GM12878 (cell line): ENCODE measurements around the gene SPINK5. TPM values are rescaled to one million over a fixed set of nuclear protein-coding genes. Genes with fewer than 3 reads are reported as not detected.

Experiments used
- ATAC-seq: fragments of 200-7000 bp; cut with Tn5 transposase; 3 replicates; pipeline ENCODE4 v1.9.1; 2020; ENCODE audit warnings: mild to moderate bottlenecking, moderate library complexity
- BruUV-seq: library from RNA; stranded (reverse); fragments of 400-500 nt; replicated peaks from 2 replicates; lab custom pipeline; 2021; lab: Mats Ljungman, UMichigan
- CTCF ChIA-PET: fragments of 300-600 bp; sonication (Branson Sonifier 250); formaldehyde crosslinking; extraction: SDS; loops from one replicate; lab custom pipeline; 2021; ENCODE audit warnings: inconsistent platforms; lab: Yijun Ruan, JAX
- POLR2A ChIA-PET: fragments of 350-600 bp; formaldehyde crosslinking; extraction: SDS; loops from one replicate; lab custom pipeline; 2021; ENCODE audit warnings: inconsistent platforms; lab: Charles Lee
- RAD21 ChIA-PET: fragments of 300-600 bp; sonication (Branson Sonifier 250); formaldehyde crosslinking; loops from one replicate; lab custom pipeline; 2023; ENCODE audit warnings: antibody characterized with exemption; ENCODE audit not compliant: unreplicated experiment; lab: Charles Lee
- SMC1A ChIA-PET: fragments of 300-600 bp; sonication (Branson Sonifier 250); formaldehyde crosslinking; loops from one replicate; lab custom pipeline; 2023; ENCODE audit not compliant: unreplicated experiment, uncharacterized antibody; lab: Charles Lee
- DNase-seq: peaks from one replicate; pipeline ENCODE4 v3.0.0-alpha.2; 2011; ENCODE audit warnings: low read depth, low spot score
- FAIRE-seq: peaks from 3 replicates; lab custom pipeline; 2011; peaks lifted over from hg19 to GRCh38; lab: Jason Lieb, UNC
- H2AFZ ChIP-seq: 2 replicates; pipeline ENCODE4 v1.6.0; 2011; ENCODE audit warnings: low read depth, low read length, control low read depth; ENCODE audit not compliant: control insufficient read depth
- H3K27ac ChIP-seq: 2 replicates; pipeline ENCODE4 v1.5.1; 2011; ENCODE audit warnings: control low read depth; ENCODE audit not compliant: control insufficient read depth, insufficient read depth
- H3K27me3 ChIP-seq, 2 experiments: replicated peaks in 1 of 2; 2 replicates each; pipeline versions ENCODE4 v1.6.0 to v1.6.1; 2011; ENCODE audit warnings: low read length in 1 of 2; ENCODE audit not compliant: control insufficient read depth in 2 of 2, insufficient read depth in 2 of 2
- H3K36me3 ChIP-seq, 2 experiments: 2 replicates each; pipeline ENCODE4 v1.5.1; 2011; ENCODE audit warnings: low read length in 1 of 2; ENCODE audit not compliant: control insufficient read depth in 2 of 2, insufficient read depth in 2 of 2
- H3K4me1 ChIP-seq: 2 replicates; pipeline ENCODE4 v1.6.1; 2011; ENCODE audit warnings: mild to moderate bottlenecking, low read length, moderate library complexity, mixed read lengths; ENCODE audit not compliant: control insufficient read depth, insufficient read depth
- H3K4me2 ChIP-seq: 2 replicates; pipeline ENCODE4 v1.6.0; 2011; ENCODE audit warnings: control low read depth; ENCODE audit not compliant: control insufficient read depth, insufficient read depth
- H3K4me3 ChIP-seq: fragments of 200-600 bp; sonication (generic); 2 replicates; pipeline ENCODE4 v1.5.1; 2016
- H3K79me2 ChIP-seq: 2 replicates; pipeline ENCODE4 v1.6.0; 2011; ENCODE audit warnings: low read length; ENCODE audit not compliant: control insufficient read depth, insufficient read depth
- H3K9ac ChIP-seq: 2 replicates; pipeline ENCODE4 v1.8.0; 2011; ENCODE audit warnings: low read length, control low read depth, mixed read lengths; ENCODE audit not compliant: control insufficient read depth, insufficient read depth
- H3K9me3 ChIP-seq: replicated peaks from 3 replicates; pipeline ENCODE4 v1.5.1; 2011; ENCODE audit warnings: mild to moderate bottlenecking, low read length; ENCODE audit not compliant: control insufficient read depth, insufficient read depth
- H4K20me1 ChIP-seq: 2 replicates; pipeline ENCODE4 v1.6.0; 2011; ENCODE audit not compliant: control insufficient read depth, insufficient read depth
- CHD2 ChIP-seq: IDR thresholded peaks from 2 replicates; pipeline ENCODE4 v1.6.1; 2011; ENCODE audit warnings: low read depth, low read length, improper control_type of control experiment, borderline replicate concordance
- EGR1 ChIP-seq, 2 experiments: IDR thresholded peaks; 1 replicate in 1 of 2; 2 replicates in 1 of 2; pipeline ENCODE4 v1.6.1; 2011 to 2012; ENCODE audit warnings: low read depth in 2 of 2, low read length in 2 of 2, borderline replicate concordance in 1 of 2, mild to moderate bottlenecking in 1 of 2, moderate library complexity in 1 of 2
- EP300 ChIP-seq, 2 experiments: fragments of 150-350 bp in 1 of 2; IDR thresholded peaks; 2 replicates each; pipeline ENCODE4 v1.6.1; 2011 to 2012; ENCODE audit warnings: low read depth in 2 of 2, low read length in 2 of 2, borderline replicate concordance in 1 of 2, improper control_type of control experiment in 1 of 2, inconsistent platforms in 1 of 2; ENCODE audit not compliant: control insufficient read depth in 1 of 2
- NFIC ChIP-seq: IDR thresholded peaks from 2 replicates; pipeline ENCODE4 v1.6.1; 2012; ENCODE audit warnings: low read depth, mild to moderate bottlenecking, inconsistent platforms, low read length, moderate library complexity
- POLR2AphosphoS5 ChIP-seq: IDR thresholded peaks from 2 replicates; pipeline ENCODE4 v1.6.1; 2011; ENCODE audit warnings: mild to moderate bottlenecking, low read length, inconsistent platforms
- RFX5 ChIP-seq: IDR thresholded peaks from 2 replicates; pipeline ENCODE4 v1.6.1; 2011; ENCODE audit warnings: low read depth, low read length, improper control_type of control experiment
- SPI1 ChIP-seq: IDR thresholded peaks from 2 replicates; pipeline ENCODE4 v1.6.1; 2011; ENCODE audit warnings: low read depth, mild to moderate bottlenecking, low read length, moderate library complexity, borderline replicate concordance; ENCODE audit not compliant: insufficient read depth
- ZNF217 ChIP-seq: fragments of 450-650 bp; IDR thresholded peaks from 2 replicates; pipeline ENCODE4 v1.6.1; 2017; ENCODE audit warnings: antibody characterized with exemption, mild to moderate bottlenecking
- WGBS: methylation state at CpG from one replicate; pipeline ENCODE4 v1.1.6; 2016; ENCODE audit warnings: low lambda C conversion rate; ENCODE audit not compliant: insufficient replicate concordance, insufficient coverage; ENCODE audit errors: missing lambda C conversion rate; 5-methylcytosine and 5-hydroxymethylcytosine counted together
- in situ Hi-C: fragments of 300-500 bp; cut with MboI; formaldehyde crosslinking; loops from 9 replicates; pipeline ENCODE4 v1.14.3; 2018; ENCODE audit warnings: mixed read lengths
- intact Hi-C: fragments of 100-400 bp; cut with micrococcal nuclease; formaldehyde crosslinking; loops from one replicate; pipeline ENCODE4 v1.14.2; 2022; ENCODE audit not compliant: unreplicated experiment
- polyA plus RNA-seq, 11 experiments: library from polyadenylated mRNA; depleted of rRNA in 4 of 11; unstranded in 6 of 11; stranded (reverse) in 5 of 11; fragments of >200 nt; fragmentation: Nextera tagmentation in 4 of 11; fragmentation: Illumina TruSeq in 1 of 11; extraction: Ambion mirVana in 4 of 11; extraction: Trizol in 1 of 11; gene quantifications; 1 replicate in 1 of 11; 2 replicates in 10 of 11; pipeline versions ENCODE4 v1.2.1 to v1.2.3, GENCODE V29; 2011 to 2016; ENCODE audit warnings: inconsistent platforms in 2 of 11, missing spikeins in 2 of 11, low read depth in 1 of 11
- total RNA-seq, 4 experiments: library from RNA; depleted of rRNA in 3 of 4; stranded (reverse); fragments of >200 nt in 3 of 4; fragmentation: Illumina TruSeq in 1 of 4; extraction: Trizol in 1 of 4; gene quantifications; 2 replicates each; pipeline versions ENCODE4 v1.2.1 to v1.2.3, GENCODE V29; 2013 to 2021
- TF ChIP-seq, protein P1 (sequence below): fragments of 450-650 bp; IDR thresholded peaks from 2 replicates; pipeline ENCODE4 v1.6.1; 2014; ENCODE audit warnings: mild to moderate bottlenecking

Gene SPINK5
- total and polyA plus RNA-seq, 10 of the 15 experiments (the other 5 are each of a cell fraction or from before 2014, with no cell fraction given), result 0.04 to 0.09 TPM; not detected in 8

DNA sequence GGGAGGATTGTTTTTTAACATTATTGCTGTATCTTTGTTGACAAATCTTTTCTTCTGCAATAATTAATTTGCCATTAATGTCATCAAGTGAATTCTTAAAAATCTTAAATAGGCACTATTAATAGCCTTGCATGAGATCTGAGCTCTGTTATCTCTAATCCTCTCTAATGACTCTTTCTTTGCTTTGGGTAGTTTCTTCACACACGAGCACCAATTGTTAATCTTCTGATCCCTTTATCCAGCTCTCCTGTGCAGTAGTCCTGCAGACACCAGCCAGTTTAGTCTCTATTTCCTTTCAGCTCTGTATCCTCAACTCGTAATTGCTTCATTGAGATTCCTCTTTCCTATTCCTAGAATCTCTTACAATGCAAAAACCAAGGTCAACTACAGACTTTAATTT lies 112.7 kb downstream of the SPINK5 start (continued):
- TF ChIP-seq RFX5, result no peak

GRCh38 chr5:148177207-148177606 lies 113.4 kb downstream of the SPINK5 start:
- Histone ChIP-seq H4K20me1 (no peaks in the 10 kb centered on the region), H3K27ac (no peak overlapping the region), H3K4me2 (no peak overlapping the region), H3K4me3 (no peak overlapping the region), H3K79me2 (no peaks in the 10 kb centered on the region), H3K36me3 (no peaks in the 10 kb centered on the region), H2AFZ (no peak overlapping the region), H3K4me1 (no peaks in the 10 kb centered on the region), H3K27me3 (no peaks in the 10 kb centered on the region), H3K9me3 (no peaks in the 10 kb centered on the region), H3K9ac (no peak overlapping the region)
- DNase-seq, result no peak
- TF ChIP-seq POLR2AphosphoS5 (no peak), NFIC (no peak), EGR1 (IDR thresholded peaks at IDR 0.05; ENCODE audit: borderline replicate concordance in 1 of 2, low read depth in 2 of 2, low read length in 2 of 2) (no peak), CHD2 (no peak), EP300 (IDR thresholded peaks at IDR 0.05; ENCODE audit: borderline replicate concordance in 1 of 2, control insufficient read depth in 1 of 2, low read depth in 2 of 2, low read length in 2 of 2) (no peak), SPI1 (no peak), ZNF217 (no peak)
- TF ChIP-seq, protein P1, sequence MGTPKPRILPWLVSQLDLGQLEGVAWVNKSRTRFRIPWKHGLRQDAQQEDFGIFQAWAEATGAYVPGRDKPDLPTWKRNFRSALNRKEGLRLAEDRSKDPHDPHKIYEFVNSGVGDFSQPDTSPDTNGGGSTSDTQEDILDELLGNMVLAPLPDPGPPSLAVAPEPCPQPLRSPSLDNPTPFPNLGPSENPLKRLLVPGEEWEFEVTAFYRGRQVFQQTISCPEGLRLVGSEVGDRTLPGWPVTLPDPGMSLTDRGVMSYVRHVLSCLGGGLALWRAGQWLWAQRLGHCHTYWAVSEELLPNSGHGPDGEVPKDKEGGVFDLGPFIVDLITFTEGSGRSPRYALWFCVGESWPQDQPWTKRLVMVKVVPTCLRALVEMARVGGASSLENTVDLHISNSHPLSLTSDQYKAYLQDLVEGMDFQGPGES, result no peak
- POLR2A ChIA-PET, result no interaction called here
- in situ Hi-C loops (loop anchor here (5.0 to 25.0 kb wide), 3 partner anchors 310 to 860 kb away; no protein-coding TSS in a partner anchor), intact Hi-C loops (loop anchor here (5.0 to 10.0 kb wide), 3 partner anchors 175 to 780 kb away; no protein-coding TSS in a partner anchor)
- CTCF ChIA-PET, result interaction anchor here (0.9 kb wide), 1 partner anchor 198 kb away, joined by 3 read pairs; no protein-coding TSS in a partner anchor
- RAD21 ChIA-PET, result no interaction called here
- 0% methylated on average over 1 of the region's 1 CpG for WGBS
- no peak for FAIRE-seq
- no peak for ATAC-seq
- no TSS peak for BruUV-seq
- SMC1A ChIA-PET, result no interaction called here
